Panc1 (cell line): Measurements from ENCODE around the gene FARSB. TPM values are rescaled to one million over a fixed set of nuclear protein-coding genes. Genes with fewer than 3 reads are reported as not detected.

Experiments used
- ATAC-seq: fragments of 200-7000 bp; cut with Tn5 transposase; 2 replicates; pipeline ENCODE4 v1.9.1; 2020; ENCODE audit warnings: mild to moderate bottlenecking, moderate library complexity
- BruUV-seq: library from RNA; stranded (reverse); fragments of 400-500 nt; replicated peaks from 2 replicates; lab custom pipeline; 2021; lab: Mats Ljungman, UMichigan
- CTCF ChIA-PET: fragments of 300-600 bp; sonication (Branson Sonifier 250); formaldehyde crosslinking; loops from one replicate; lab custom pipeline; 2022; ENCODE audit warnings: antibody characterized with exemption; lab: Charles Lee
- POLR2A ChIA-PET: fragments of 300-600 bp; sonication (Branson Sonifier 250); formaldehyde crosslinking; loops from one replicate; lab custom pipeline; 2022; ENCODE audit warnings: antibody characterized with exemption; lab: Charles Lee
- DNase-seq: peaks from one replicate; pipeline ENCODE4 v3.0.0-alpha.2; 2010; ENCODE audit warnings: low read depth, low spot score
- H3K27ac ChIP-seq: 2 replicates; pipeline ENCODE4 v1.5.1; 2011; ENCODE audit warnings: mild to moderate bottlenecking, low read length, inconsistent platforms
- H3K27me3 ChIP-seq: fragments of 200-500 bp; sonication (Bioruptor generic); 2 replicates; pipeline ENCODE4 v1.6.0; 2014; ENCODE audit warnings: low read length, inconsistent platforms; ENCODE audit not compliant: control insufficient read depth, insufficient read depth
- H3K36me3 ChIP-seq: fragments of 200-500 bp; sonication (Bioruptor generic); 2 replicates; pipeline ENCODE4 v1.5.1; 2014; ENCODE audit warnings: inconsistent platforms, mild to moderate bottlenecking, low read length, moderate library complexity; ENCODE audit not compliant: control insufficient read depth, insufficient read depth
- H3K4me1 ChIP-seq: 2 replicates; pipeline ENCODE4 v1.5.1; 2011; ENCODE audit warnings: inconsistent platforms, mild to moderate bottlenecking, low read length, moderate library complexity; ENCODE audit not compliant: control insufficient read depth, insufficient read depth
- H3K4me3 ChIP-seq, 2 experiments: 2 replicates each; pipeline ENCODE4 v1.5.1; 2011 to 2012; ENCODE audit warnings: low read depth in 2 of 2, low read length in 2 of 2, mild to moderate bottlenecking in 2 of 2, inconsistent platforms in 1 of 2, moderate library complexity in 1 of 2
- H3K9me3 ChIP-seq: fragments of 200-500 bp; sonication (Bioruptor generic); 2 replicates; pipeline ENCODE4 v1.5.1; 2014; ENCODE audit warnings: low read depth, mild to moderate bottlenecking, inconsistent platforms, low read length, moderate library complexity; ENCODE audit not compliant: control insufficient read depth, insufficient read depth
- POLR2AphosphoS5 ChIP-seq: IDR thresholded peaks from 2 replicates; pipeline ENCODE4 v1.6.1; 2012; ENCODE audit warnings: mild to moderate bottlenecking, low read depth, low read length, moderate library complexity
- SIN3A ChIP-seq: IDR thresholded peaks from 2 replicates; pipeline ENCODE4 v1.6.1; 2012; ENCODE audit warnings: low read depth, mild to moderate bottlenecking, low read length, moderate library complexity, borderline replicate concordance; ENCODE audit not compliant: insufficient read depth
- TCF7L2 ChIP-seq: IDR thresholded peaks from 2 replicates; pipeline ENCODE4 v1.6.1; 2011; ENCODE audit warnings: mild to moderate bottlenecking, low read depth, low read length, inconsistent platforms
- in situ Hi-C: cut with HindIII; loops from 2 replicates; pipeline ENCODE4 v1.10.0; 2016; ENCODE audit warnings: low sequenced_read_pairs, low pct_unique_long_range_greater_than_20kb
- intact Hi-C: fragments of 100-400 bp; cut with micrococcal nuclease; formaldehyde crosslinking; loops from one replicate; pipeline ENCODE4 v1.10.0; 2022; ENCODE audit not compliant: unreplicated experiment
- total RNA-seq: library from RNA; stranded (reverse); gene quantifications from one replicate; pipeline ENCODE4 v1.2.1, GENCODE V29; 2021; ENCODE audit not compliant: unreplicated experiment
- TF ChIP-seq, protein P1 (sequence below): fragments of 450-650 bp; IDR thresholded peaks from 2 replicates; pipeline ENCODE4 v1.5.1; 2017; ENCODE audit warnings: mild to moderate bottlenecking
- TF ChIP-seq, protein P2 (sequence below), 2 experiments: IDR thresholded peaks; 2 replicates each; pipeline ENCODE4 v1.6.1; 2011 to 2012; ENCODE audit warnings: low read depth in 2 of 2, control low read depth in 1 of 2, low read length in 1 of 2, mild to moderate bottlenecking in 1 of 2, moderate library complexity in 1 of 2; ENCODE audit not compliant: insufficient read depth in 1 of 2

Gene FARSB
- total RNA-seq, 1 experiment from 2014 or later: 31.6 TPM

DNA sequence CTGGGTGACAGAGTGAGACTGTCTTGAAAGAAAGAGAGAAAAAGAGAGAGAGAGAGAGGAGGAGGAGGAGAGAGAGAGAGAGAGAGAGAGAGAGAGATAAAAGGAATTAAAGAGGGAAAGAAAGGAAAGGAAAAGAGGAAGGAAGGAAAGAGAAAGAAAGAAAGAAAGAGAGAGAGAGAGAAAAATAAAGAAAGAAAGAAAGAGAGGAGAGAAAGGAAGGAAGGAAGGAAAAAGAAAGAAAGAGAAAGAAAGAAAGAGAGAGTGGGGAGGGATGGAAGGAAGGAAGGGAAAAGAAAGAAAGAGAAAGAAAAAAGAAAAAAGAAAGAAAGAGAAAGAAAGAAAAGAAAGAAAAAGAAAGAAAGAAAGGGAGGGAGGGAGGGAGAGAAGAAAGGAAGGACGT is 45.3 kb upstream of the FARSB start:
- no peak overlapping the region for H3K27ac ChIP-seq
- intact Hi-C loops (no loop called here), in situ Hi-C loops (no loop called here)
- ChIA-PET CTCF (no interaction called here), POLR2A (no interaction called here)
- no peaks in the 10 kb centered on the region for H3K36me3 ChIP-seq
- no peaks in the 10 kb centered on the region for H3K4me1 ChIP-seq
- H3K4me3 ChIP-seq: no peak overlapping the region
- ATAC-seq (no peak), DNase-seq (no peak)
- no peaks in the 10 kb centered on the region for H3K9me3 ChIP-seq
- TF ChIP-seq, protein P1, sequence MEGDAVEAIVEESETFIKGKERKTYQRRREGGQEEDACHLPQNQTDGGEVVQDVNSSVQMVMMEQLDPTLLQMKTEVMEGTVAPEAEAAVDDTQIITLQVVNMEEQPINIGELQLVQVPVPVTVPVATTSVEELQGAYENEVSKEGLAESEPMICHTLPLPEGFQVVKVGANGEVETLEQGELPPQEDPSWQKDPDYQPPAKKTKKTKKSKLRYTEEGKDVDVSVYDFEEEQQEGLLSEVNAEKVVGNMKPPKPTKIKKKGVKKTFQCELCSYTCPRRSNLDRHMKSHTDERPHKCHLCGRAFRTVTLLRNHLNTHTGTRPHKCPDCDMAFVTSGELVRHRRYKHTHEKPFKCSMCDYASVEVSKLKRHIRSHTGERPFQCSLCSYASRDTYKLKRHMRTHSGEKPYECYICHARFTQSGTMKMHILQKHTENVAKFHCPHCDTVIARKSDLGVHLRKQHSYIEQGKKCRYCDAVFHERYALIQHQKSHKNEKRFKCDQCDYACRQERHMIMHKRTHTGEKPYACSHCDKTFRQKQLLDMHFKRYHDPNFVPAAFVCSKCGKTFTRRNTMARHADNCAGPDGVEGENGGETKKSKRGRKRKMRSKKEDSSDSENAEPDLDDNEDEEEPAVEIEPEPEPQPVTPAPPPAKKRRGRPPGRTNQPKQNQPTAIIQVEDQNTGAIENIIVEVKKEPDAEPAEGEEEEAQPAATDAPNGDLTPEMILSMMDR: no peak
- TF ChIP-seq, protein P2, sequence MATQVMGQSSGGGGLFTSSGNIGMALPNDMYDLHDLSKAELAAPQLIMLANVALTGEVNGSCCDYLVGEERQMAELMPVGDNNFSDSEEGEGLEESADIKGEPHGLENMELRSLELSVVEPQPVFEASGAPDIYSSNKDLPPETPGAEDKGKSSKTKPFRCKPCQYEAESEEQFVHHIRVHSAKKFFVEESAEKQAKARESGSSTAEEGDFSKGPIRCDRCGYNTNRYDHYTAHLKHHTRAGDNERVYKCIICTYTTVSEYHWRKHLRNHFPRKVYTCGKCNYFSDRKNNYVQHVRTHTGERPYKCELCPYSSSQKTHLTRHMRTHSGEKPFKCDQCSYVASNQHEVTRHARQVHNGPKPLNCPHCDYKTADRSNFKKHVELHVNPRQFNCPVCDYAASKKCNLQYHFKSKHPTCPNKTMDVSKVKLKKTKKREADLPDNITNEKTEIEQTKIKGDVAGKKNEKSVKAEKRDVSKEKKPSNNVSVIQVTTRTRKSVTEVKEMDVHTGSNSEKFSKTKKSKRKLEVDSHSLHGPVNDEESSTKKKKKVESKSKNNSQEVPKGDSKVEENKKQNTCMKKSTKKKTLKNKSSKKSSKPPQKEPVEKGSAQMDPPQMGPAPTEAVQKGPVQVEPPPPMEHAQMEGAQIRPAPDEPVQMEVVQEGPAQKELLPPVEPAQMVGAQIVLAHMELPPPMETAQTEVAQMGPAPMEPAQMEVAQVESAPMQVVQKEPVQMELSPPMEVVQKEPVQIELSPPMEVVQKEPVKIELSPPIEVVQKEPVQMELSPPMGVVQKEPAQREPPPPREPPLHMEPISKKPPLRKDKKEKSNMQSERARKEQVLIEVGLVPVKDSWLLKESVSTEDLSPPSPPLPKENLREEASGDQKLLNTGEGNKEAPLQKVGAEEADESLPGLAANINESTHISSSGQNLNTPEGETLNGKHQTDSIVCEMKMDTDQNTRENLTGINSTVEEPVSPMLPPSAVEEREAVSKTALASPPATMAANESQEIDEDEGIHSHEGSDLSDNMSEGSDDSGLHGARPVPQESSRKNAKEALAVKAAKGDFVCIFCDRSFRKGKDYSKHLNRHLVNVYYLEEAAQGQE (IDR thresholded peaks at IDR 0.05; ENCODE audit: insufficient read depth in 1 of 2, low read depth in 2 of 2, low read length in 1 of 2): no peak
- TF ChIP-seq SIN3A (no peak), POLR2AphosphoS5 (no peak), TCF7L2 (no peak)
- H3K27me3 ChIP-seq: no peaks in the 10 kb centered on the region
- no TSS peak for BruUV-seq

DNA sequence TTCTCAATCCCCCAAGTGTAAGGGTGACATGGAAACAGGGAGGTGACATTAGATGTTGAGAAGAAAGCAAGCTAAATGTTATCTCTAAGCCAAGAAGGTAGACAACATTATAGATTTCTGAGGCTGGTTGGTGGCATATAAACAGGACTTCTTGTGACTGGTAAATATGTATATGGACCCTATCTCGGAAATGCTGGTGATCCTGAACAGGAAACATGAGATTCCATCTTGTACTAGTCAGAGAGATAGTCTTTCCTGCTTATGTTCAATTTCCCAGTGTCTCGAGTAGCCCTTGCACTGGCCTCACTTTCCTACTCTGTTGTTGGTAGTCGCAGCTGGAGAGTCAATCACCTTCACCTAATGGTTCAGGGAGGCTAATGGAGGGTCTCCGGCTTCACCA is 42.4 kb upstream of the FARSB start:
- intact Hi-C loops: loop anchor here (10.0 kb wide), 1 partner anchor 237 kb away; no protein-coding TSS in a partner anchor
- CTCF ChIA-PET: no interaction called here
- H3K27me3 ChIP-seq: no peaks in the 10 kb centered on the region
- no peaks in the 10 kb centered on the region for H3K36me3 ChIP-seq
- in situ Hi-C loops: no loop called here
- POLR2A ChIA-PET: no interaction called here
- no peaks in the 10 kb centered on the region for H3K4me1 ChIP-seq
- H3K27ac ChIP-seq: no peak overlapping the region
- ATAC-seq (no peak), DNase-seq (no peak)
- BruUV-seq: no TSS peak
- H3K9me3 ChIP-seq: no peaks in the 10 kb centered on the region
- no peak overlapping the region for H3K4me3 ChIP-seq
- TF ChIP-seq POLR2AphosphoS5 (no peak), TCF7L2 (no peak), SIN3A (no peak)
- TF ChIP-seq, protein P1: no peak
- TF ChIP-seq, protein P2 (IDR thresholded peaks at IDR 0.05; ENCODE audit: insufficient read depth in 1 of 2, low read depth in 2 of 2, low read length in 1 of 2): no peak
